Endothelial cell of umbilical vein (primary cell): ENCODE data around the gene PAPOLA. TPM values are rescaled to one million over a fixed set of nuclear protein-coding genes. Genes with fewer than 3 reads are reported as not detected.

Source experiments
- BruUV-seq: library from RNA; stranded (reverse); fragments of 400-500 nt; replicated peaks from 2 replicates; lab custom pipeline; 2021; lab: Mats Ljungman, UMichigan
- CTCF ChIA-PET: fragments of 300-600, 350-600 bp; sonication (Branson Sonifier 250); formaldehyde crosslinking; loops from one replicate; lab custom pipeline; 2021; ENCODE audit warnings: antibody characterized with exemption, inconsistent platforms; lab: Charles Lee
- POLR2A ChIA-PET: fragments of 300-600, 350-600 bp; sonication (Branson Sonifier 250); formaldehyde crosslinking; loops from one replicate; lab custom pipeline; 2021; ENCODE audit warnings: antibody characterized with exemption, inconsistent platforms; lab: Charles Lee
- DNase-seq: peaks from one replicate; pipeline ENCODE4 v3.0.0-alpha.2; 2011; ENCODE audit warnings: low read depth, low spot score
- FAIRE-seq: peaks from 2 replicates; lab custom pipeline; 2011; peaks lifted over from hg19 to GRCh38; lab: Jason Lieb, UNC
- H2AFZ ChIP-seq: 2 replicates; pipeline ENCODE4 v1.6.0; 2012; ENCODE audit warnings: low read depth, low read length, control low read depth, inconsistent platforms
- H3K27ac ChIP-seq: 2 replicates; pipeline ENCODE4 v1.5.1; 2011; ENCODE audit warnings: low read depth, mild to moderate bottlenecking, control low read depth, low read length, moderate library complexity; ENCODE audit not compliant: insufficient read depth
- H3K27me3 ChIP-seq, 2 experiments: 2 replicates each; pipeline versions ENCODE4 v1.6.0 to v1.6.1; 2011; ENCODE audit warnings: low read length in 2 of 2, mixed read lengths in 1 of 2; ENCODE audit not compliant: control insufficient read depth in 2 of 2, insufficient read depth in 2 of 2
- H3K36me3 ChIP-seq, 2 experiments: 2 replicates in 1 of 2; 3 replicates in 1 of 2; pipeline ENCODE4 v1.5.1; 2011; ENCODE audit warnings: low read length in 2 of 2, mild to moderate bottlenecking in 1 of 2, moderate library complexity in 1 of 2; ENCODE audit not compliant: control insufficient read depth in 2 of 2, insufficient read depth in 2 of 2; ENCODE audit errors: extremely low read depth in 1 of 2
- H3K4me1 ChIP-seq: 3 replicates; pipeline ENCODE4 v1.5.1; 2011; ENCODE audit warnings: mild to moderate bottlenecking, low read length; ENCODE audit not compliant: control insufficient read depth, insufficient read depth; ENCODE audit errors: extremely low read depth
- H3K4me2 ChIP-seq: 2 replicates; pipeline ENCODE4 v1.6.1; 2011; ENCODE audit warnings: low read length, control low read depth, mixed read lengths; ENCODE audit not compliant: insufficient read depth
- H3K4me3 ChIP-seq, 3 experiments: fragments of 200-600 bp in 1 of 3; sonication (generic), shearing (Covaris generic) in 1 of 3; replicated peaks in 1 of 3; 2 replicates each; pipeline ENCODE4 v1.5.1; 2011 to 2016; ENCODE audit warnings: control low read depth in 3 of 3, low read length in 3 of 3, mild to moderate bottlenecking in 2 of 3, inconsistent platforms in 1 of 3, low read depth in 1 of 3, moderate library complexity in 1 of 3; ENCODE audit not compliant: insufficient read depth in 1 of 3
- H3K79me2 ChIP-seq: 2 replicates; pipeline ENCODE4 v1.6.0; 2012; ENCODE audit warnings: low read length, inconsistent platforms; ENCODE audit not compliant: control insufficient read depth, insufficient read depth
- H3K9ac ChIP-seq: replicated peaks from 2 replicates; pipeline ENCODE3; 2011; ENCODE audit warnings: low read length, control low read depth; ENCODE audit not compliant: insufficient read depth; ENCODE audit errors: extremely low read depth
- H3K9me1 ChIP-seq: replicated peaks from 3 replicates; pipeline ENCODE4 v1.6.0; 2011; ENCODE audit warnings: mild to moderate bottlenecking, low read length; ENCODE audit not compliant: control insufficient read depth, insufficient read depth; ENCODE audit errors: extremely low read depth
- H3K9me3 ChIP-seq: replicated peaks from 2 replicates; pipeline ENCODE4 v1.5.1; 2012; ENCODE audit warnings: low read length, inconsistent platforms; ENCODE audit not compliant: control insufficient read depth, insufficient read depth
- H4K20me1 ChIP-seq: replicated peaks from 2 replicates; pipeline ENCODE3; 2011; ENCODE audit warnings: mild to moderate bottlenecking, low read length; ENCODE audit not compliant: control insufficient read depth, insufficient read depth; ENCODE audit errors: extremely low read depth
- CTCF ChIP-seq, 2 donors: IDR thresholded peaks; 1 replicate in 1 of 2; 2 replicates in 1 of 2; pipeline ENCODE4 v1.5.1; 2011; ENCODE audit warnings: low read length in 2 of 2, mild to moderate bottlenecking in 2 of 2, moderate library complexity in 2 of 2, control low read depth in 1 of 2, inconsistent platforms in 1 of 2, low read depth in 1 of 2; ENCODE audit not compliant: insufficient read depth in 1 of 2; ENCODE audit errors: extremely low read depth in 1 of 2
- EZH2 ChIP-seq: IDR thresholded peaks from 2 replicates; pipeline ENCODE4 v1.6.1; 2012; ENCODE audit warnings: borderline replicate concordance, low read depth, mild to moderate bottlenecking, moderate library complexity, low read length, inconsistent platforms; ENCODE audit not compliant: severe bottlenecking
- FOS ChIP-seq: IDR thresholded peaks from 2 replicates; pipeline ENCODE4 v1.6.1; 2011; ENCODE audit warnings: mild to moderate bottlenecking, low read length, moderate library complexity, borderline replicate concordance; ENCODE audit not compliant: insufficient read depth
- GATA2 ChIP-seq: IDR thresholded peaks from 2 replicates; pipeline ENCODE4 v1.7.0; 2011; ENCODE audit warnings: low read depth, mild to moderate bottlenecking, moderate library complexity, mixed read lengths, low read length; ENCODE audit not compliant: insufficient read length, insufficient read depth
- JUN ChIP-seq: IDR thresholded peaks from 2 replicates; pipeline ENCODE4 v1.6.1; 2011; ENCODE audit warnings: borderline replicate concordance, low read depth; ENCODE audit not compliant: insufficient read length, insufficient read depth
- MAX ChIP-seq: IDR thresholded peaks from 2 replicates; pipeline ENCODE4 v1.6.1; 2011; ENCODE audit not compliant: insufficient read depth, insufficient read length
- MYC ChIP-seq: IDR thresholded peaks from one replicate; pipeline ENCODE4 v1.6.1; 2011; ENCODE audit warnings: mild to moderate bottlenecking, low read depth, low read length
- POLR2A ChIP-seq: IDR thresholded peaks from 2 replicates; pipeline ENCODE4 v1.6.1; 2012; ENCODE audit warnings: low read depth, mild to moderate bottlenecking, control low read depth, low read length
- POLR2AphosphoS5 ChIP-seq: IDR thresholded peaks from 2 replicates; pipeline ENCODE4 v1.6.1; 2012; ENCODE audit warnings: low read depth, mild to moderate bottlenecking, control low read depth, low read length, moderate library complexity; ENCODE audit not compliant: insufficient read depth
- dilution Hi-C: fragments of 300-500 bp; cut with MboI; formaldehyde crosslinking; loops from one replicate; pipeline ENCODE4 v1.15.0; 2019; ENCODE audit warnings: low sequenced_read_pairs; ENCODE audit not compliant: extremely low pct_ligation_motif_present
- intact Hi-C: fragments of 100-400 bp; cut with micrococcal nuclease; formaldehyde crosslinking; loops from one replicate; pipeline ENCODE4 v1.10.0; 2022
- polyA plus RNA-seq, 4 experiments: library from polyadenylated mRNA; depleted of rRNA in 3 of 4; stranded (reverse) in 3 of 4; unstranded in 1 of 4; fragments of >200 nt; gene quantifications; 2 replicates each; pipeline versions ENCODE4 v1.2.1 to v1.2.3, GENCODE V29; 2011 to 2012; ENCODE audit warnings: missing spikeins in 1 of 4
- total RNA-seq: library from RNA; stranded (reverse); gene quantifications from 2 replicates; pipeline ENCODE4 v1.2.3, GENCODE V29; 2021

The PAPOLA gene
- total and polyA plus RNA-seq, 2 donors (not counting 3 experiments of a cell fraction or from before 2014, with no cell fraction given) = 75.4 to 184 TPM

- Histone ChIP-seq H3K4me1 (no peaks in the 10 kb centered on the region), H3K4me3 (peak overlapping the region in 2 of 3 experiments; percentile 11 to 23), H3K9ac (no peak overlapping the region), H3K9me3 (no peaks in the 10 kb centered on the region), H2AFZ (peak overlapping the region; percentile 97), H3K36me3 (no peaks in the 10 kb centered on the region), H3K79me2 (no peaks in the 10 kb centered on the region), H3K27ac (no peak overlapping the region), H4K20me1 (no peaks in the 10 kb centered on the region), H3K27me3 (no peaks in the 10 kb centered on the region), H3K4me2 (peak overlapping the region; percentile 71), H3K9me1 (no peaks in the 10 kb centered on the region)
- BruUV-seq = no TSS peak
- intact Hi-C loops (no loop called here), dilution Hi-C loops (no loop called here)
- no peak for FAIRE-seq
- CTCF ChIA-PET = no interaction called here
- TF ChIP-seq POLR2AphosphoS5 (no peak), EZH2 (no peak), POLR2A (no peak), JUN (no peak), MYC (no peak), GATA2 (no peak), CTCF (IDR thresholded peaks at IDR 0.05; ENCODE audit: extremely low read depth in 1 of 2, insufficient read depth in 1 of 2, low read depth in 1 of 2, low read length in 2 of 2) (no peak), FOS (no peak), MAX (no peak)
- POLR2A ChIA-PET = no interaction called here
- DNase-seq = peak; percentile 34
These were observed 90.6 kb downstream of the PAPOLA start for GRCh38 chr14:96592591-96593386.
